ENCODE data around the gene SCN7A.
A peak's percentile ranks its signal among the peaks of the same experiment; 100 is the strongest.

The SCN7A gene

GRCh38 chr2:166494140-166494624 lies at the start of gene SCN7A:
Gene SCN7A (minus strand): TSS chr2:166494249. CDS start chr2:166477696, 16,553 bp downstream.
- H3K4me3 ChIP-seq (ENCODE audit: low read length), result peak within 1 kb of the TSS; percentile 30
- TF ChIP-seq, protein P1, sequence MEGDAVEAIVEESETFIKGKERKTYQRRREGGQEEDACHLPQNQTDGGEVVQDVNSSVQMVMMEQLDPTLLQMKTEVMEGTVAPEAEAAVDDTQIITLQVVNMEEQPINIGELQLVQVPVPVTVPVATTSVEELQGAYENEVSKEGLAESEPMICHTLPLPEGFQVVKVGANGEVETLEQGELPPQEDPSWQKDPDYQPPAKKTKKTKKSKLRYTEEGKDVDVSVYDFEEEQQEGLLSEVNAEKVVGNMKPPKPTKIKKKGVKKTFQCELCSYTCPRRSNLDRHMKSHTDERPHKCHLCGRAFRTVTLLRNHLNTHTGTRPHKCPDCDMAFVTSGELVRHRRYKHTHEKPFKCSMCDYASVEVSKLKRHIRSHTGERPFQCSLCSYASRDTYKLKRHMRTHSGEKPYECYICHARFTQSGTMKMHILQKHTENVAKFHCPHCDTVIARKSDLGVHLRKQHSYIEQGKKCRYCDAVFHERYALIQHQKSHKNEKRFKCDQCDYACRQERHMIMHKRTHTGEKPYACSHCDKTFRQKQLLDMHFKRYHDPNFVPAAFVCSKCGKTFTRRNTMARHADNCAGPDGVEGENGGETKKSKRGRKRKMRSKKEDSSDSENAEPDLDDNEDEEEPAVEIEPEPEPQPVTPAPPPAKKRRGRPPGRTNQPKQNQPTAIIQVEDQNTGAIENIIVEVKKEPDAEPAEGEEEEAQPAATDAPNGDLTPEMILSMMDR (conservative IDR thresholded peaks at IDR 0.05; ENCODE audit: low read depth, low read length), result no peak
- DNase-seq (ENCODE audit: low read depth), result no peak

DNA sequence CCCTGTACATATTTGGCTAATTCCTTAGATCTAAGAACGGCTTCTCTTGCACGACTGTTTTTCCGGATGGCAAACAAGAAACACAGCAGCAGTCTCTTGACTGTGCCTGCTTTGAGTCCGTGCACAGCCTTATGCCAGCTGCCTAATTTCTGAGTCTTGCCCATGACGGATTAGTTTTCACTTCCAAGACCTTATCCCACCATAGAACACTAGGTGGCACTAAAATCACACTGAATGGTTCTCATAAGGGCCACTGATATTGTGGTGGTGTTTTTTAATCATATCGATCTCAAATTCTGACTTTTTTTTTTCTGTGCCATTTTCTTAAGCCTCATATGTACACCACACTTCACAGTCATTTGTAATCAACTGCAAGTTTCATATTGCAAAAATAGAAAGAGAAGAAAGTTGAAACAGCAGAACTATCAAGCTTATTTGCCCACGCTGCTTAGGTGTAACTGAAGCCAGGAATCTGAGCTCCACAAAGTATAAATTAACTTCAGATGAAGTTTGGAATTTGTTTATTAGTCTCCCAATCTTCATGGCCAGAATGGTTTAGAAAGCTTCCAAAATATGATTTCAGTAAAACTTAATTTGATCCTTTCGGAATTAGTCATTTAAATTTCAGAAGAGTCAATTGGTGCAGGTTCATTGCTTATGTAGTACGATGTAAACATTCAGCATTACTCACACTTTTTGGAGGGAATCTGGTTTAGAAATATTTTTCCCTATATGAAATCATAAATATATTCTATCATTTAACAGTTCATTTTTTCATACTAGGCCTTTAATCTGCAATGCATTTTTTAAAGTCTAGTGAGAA lies 45.5 kb upstream of the SCN7A start:
- TF ChIP-seq, protein P1 (conservative IDR thresholded peaks at IDR 0.05; ENCODE audit: low read depth, low read length), result peak; percentile 77
- no peak overlapping the region for H3K4me3 ChIP-seq (ENCODE audit: low read length)
- DNase-seq (ENCODE audit: low read depth), result peak; percentile 28

- TF ChIP-seq, protein P1 (conservative IDR thresholded peaks at IDR 0.05; ENCODE audit: low read depth, low read length), result no peak
- DNase-seq (ENCODE audit: low read depth), result no peak
- H3K4me3 ChIP-seq (ENCODE audit: low read length), result no peak overlapping the region
These were observed 42.1 kb upstream of the SCN7A start for GRCh38 chr2:166536111-166536510.

DNA sequence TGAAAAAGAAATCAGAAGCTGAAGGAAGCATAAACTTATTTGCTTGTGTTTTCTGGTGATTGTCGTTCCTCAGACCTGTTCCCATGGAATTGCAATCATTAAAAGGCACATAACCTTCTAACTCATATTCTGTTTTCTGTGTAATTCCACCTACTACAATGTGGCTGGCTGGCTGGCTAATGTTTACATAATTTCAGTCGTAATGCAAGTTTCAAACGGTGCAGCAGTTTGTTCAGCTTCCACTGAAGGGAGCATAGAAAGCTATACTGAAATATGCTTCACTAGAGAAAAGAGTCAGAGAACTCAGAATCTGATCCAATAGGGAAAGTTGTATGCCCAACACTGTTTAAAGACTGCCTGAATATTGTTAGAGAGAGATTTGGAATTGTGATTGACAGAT lies 27.1 kb upstream of the SCN7A start:
- H3K4me3 ChIP-seq (ENCODE audit: low read length), result no peak overlapping the region
- TF ChIP-seq, protein P1 (conservative IDR thresholded peaks at IDR 0.05; ENCODE audit: low read depth, low read length), result no peak
- DNase-seq (ENCODE audit: low read depth), result no peak

DNA sequence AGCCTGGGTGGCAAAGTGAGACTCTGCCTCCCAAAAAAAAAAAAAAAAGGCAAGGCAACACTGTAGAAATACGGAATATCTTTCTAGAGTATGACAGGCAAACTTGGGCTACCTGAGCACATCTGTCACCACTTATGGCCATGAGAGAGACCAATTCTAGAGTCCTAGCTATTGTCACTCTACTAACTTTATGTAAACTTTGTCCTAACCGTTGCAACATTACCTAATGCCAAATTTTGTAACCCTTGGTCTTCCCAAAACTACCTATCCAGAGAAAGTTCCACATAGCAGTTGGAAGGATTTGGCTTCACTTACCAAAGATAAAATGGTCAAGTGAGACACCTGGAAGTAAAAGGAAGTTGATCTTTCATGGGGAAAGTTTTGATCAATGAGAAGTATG lies 26.6 kb upstream of the SCN7A start:
- TF ChIP-seq, protein P1 (conservative IDR thresholded peaks at IDR 0.05; ENCODE audit: low read depth, low read length), result no peak
- no peak for DNase-seq (ENCODE audit: low read depth)
- no peak overlapping the region for H3K4me3 ChIP-seq (ENCODE audit: low read length)

DNA sequence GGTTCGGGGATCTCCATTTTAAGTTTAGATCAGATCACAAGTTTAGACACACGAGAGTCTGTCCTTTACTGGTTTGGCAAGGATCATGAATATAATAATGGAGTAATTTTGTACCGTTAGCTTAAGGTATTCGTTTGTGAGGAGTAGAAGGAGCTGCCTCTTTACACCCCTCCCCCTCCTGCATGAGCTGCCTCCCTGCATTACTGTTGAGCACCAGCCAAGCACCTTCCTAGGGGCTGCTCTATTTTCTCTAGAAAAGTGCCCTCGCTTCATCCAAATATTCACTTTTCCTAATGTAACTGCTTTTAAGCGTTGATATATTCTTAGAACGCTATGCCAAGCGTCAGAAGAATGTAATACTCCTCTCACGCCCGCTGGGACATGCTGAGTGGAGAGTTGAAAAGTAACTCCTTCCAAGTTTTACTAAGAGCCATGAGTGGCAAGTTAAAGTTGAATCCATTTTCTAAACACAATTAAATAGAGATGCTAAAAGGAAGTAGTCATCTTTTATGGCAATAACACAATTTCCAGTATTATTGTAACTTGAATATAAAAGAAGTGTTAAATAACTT lies 25.4 kb upstream of the SCN7A start:
- DNase-seq (ENCODE audit: low read depth), result no peak
- TF ChIP-seq, protein P1 (conservative IDR thresholded peaks at IDR 0.05; ENCODE audit: low read depth, low read length), result no peak
- H3K4me3 ChIP-seq (ENCODE audit: low read length), result no peak overlapping the region

All from retinal pigment epithelial cell (primary cell).